NCI-H774 (cell line): ENCODE data around the gene ADK.
A peak's percentile ranks its signal among the peaks of the same experiment; 100 is the strongest.
"Not testable (repeated sequence)": the region's sequence is repeated elsewhere in the genome, so short reads cannot be mapped to it uniquely, and the experiment has no call there.

ENCODE experiments used
- DNase-seq: peaks from one replicate; lab custom pipeline; 2025; lab: John Stamatoyannopoulos, UW

The ADK gene

GRCh38 chr10:74179111-74179710 lies 28.2 kb downstream of the ADK start:
- no peak for DNase-seq

GRCh38 chr10:74186678-74187077 lies 35.7 kb downstream of the ADK start:
- DNase-seq, result no peak

- no peak for DNase-seq
Observed at GRCh38 chr10:74187237-74187636, 36.2 kb downstream of the ADK start.

GRCh38 chr10:74188617-74189016 lies 37.6 kb downstream of the ADK start:
- not testable (repeated sequence) for DNase-seq

- no peak for DNase-seq
Observed at GRCh38 chr10:74189999-74190421, 39.0 kb downstream of the ADK start.

GRCh38 chr10:74190494-74190893 lies 39.5 kb downstream of the ADK start:
- DNase-seq, result no peak

- no peak for DNase-seq
Observed at GRCh38 chr10:74194545-74194944, 43.5 kb downstream of the ADK start.

GRCh38 chr10:74194999-74195398 lies 44.0 kb downstream of the ADK start:
- no peak for DNase-seq

- DNase-seq, result no peak
Observed at GRCh38 chr10:74199315-74199714, 48.3 kb downstream of the ADK start.

- no peak for DNase-seq
Observed at GRCh38 chr10:74202356-74202755, 51.3 kb downstream of the ADK start.

GRCh38 chr10:74206746-74207145 lies 55.7 kb downstream of the ADK start:
- DNase-seq, result peak; percentile 71

GRCh38 chr10:74207691-74208480 lies 56.9 kb downstream of the ADK start:
- peak; percentile 87 for DNase-seq

- no peak for DNase-seq
Observed at GRCh38 chr10:74208997-74209396, 58.0 kb downstream of the ADK start.

- no peak for DNase-seq
Observed at GRCh38 chr10:74213019-74213418, 62.0 kb downstream of the ADK start.

GRCh38 chr10:74213571-74214162 lies 62.6 kb downstream of the ADK start:
- no peak for DNase-seq

- DNase-seq, result not testable (repeated sequence)
Observed at GRCh38 chr10:74217110-74217509, 66.1 kb downstream of the ADK start.

GRCh38 chr10:74222467-74222866 lies 71.4 kb downstream of the ADK start:
- not testable (repeated sequence) for DNase-seq

- DNase-seq, result no peak
Observed at GRCh38 chr10:74223755-74224529, 72.9 kb downstream of the ADK start.

- no peak for DNase-seq
Observed at GRCh38 chr10:74227697-74228424, 76.8 kb downstream of the ADK start.

GRCh38 chr10:74231375-74231774 lies 80.4 kb downstream of the ADK start:
- DNase-seq, result no peak

- DNase-seq, result no peak
Observed at GRCh38 chr10:74233281-74233680, 82.3 kb downstream of the ADK start.

- no peak for DNase-seq
Observed at GRCh38 chr10:74234569-74234968, 83.5 kb downstream of the ADK start.
